WTC11 (cell line): ENCODE measurements around the gene DHRS7. TPM values are rescaled to one million over a fixed set of nuclear protein-coding genes. Genes with fewer than 3 reads are reported as not detected.

Experiments used
- ATAC-seq: fragments of 200-7000 bp; cut with Tn5 transposase; 2 replicates; pipeline ENCODE4 v1.10.0; 2021; ENCODE audit warnings: mild to moderate bottlenecking, moderate library complexity
- CTCF ChIA-PET: fragments of 300-600 bp; sonication (Branson Sonifier 250); formaldehyde crosslinking; loops from one replicate; lab custom pipeline; 2021; ENCODE audit warnings: antibody characterized with exemption; lab: Charles Lee
- POLR2A ChIA-PET: fragments of 350-600 bp; sonication (Branson Sonifier 250); formaldehyde crosslinking; loops from one replicate; lab custom pipeline; 2021; ENCODE audit warnings: antibody characterized with exemption; lab: Charles Lee
- DNase-seq: peaks from one replicate; pipeline ENCODE4 v3.0.0; 2021; ENCODE audit warnings: low spot score
- H3K27ac Mint-ChIP-seq: 2 replicates; pipeline ENCODE4 v1.8.0; 2021; ENCODE audit warnings: mixed read lengths
- H3K27me3 Mint-ChIP-seq: 2 replicates; pipeline ENCODE4 v1.8.0; 2021; ENCODE audit warnings: low read depth, mild to moderate bottlenecking, moderate library complexity, mixed read lengths
- H3K36me3 Mint-ChIP-seq: 2 replicates; pipeline ENCODE4 v1.8.0; 2021; ENCODE audit warnings: mixed read lengths
- H3K4me1 Mint-ChIP-seq: 2 replicates; pipeline ENCODE4 v1.8.0; 2022; ENCODE audit warnings: mixed read lengths
- H3K4me3 Mint-ChIP-seq: 2 replicates; pipeline ENCODE4 v1.8.0; 2021; ENCODE audit warnings: mild to moderate bottlenecking, moderate library complexity, mixed read lengths
- H3K9me3 Mint-ChIP-seq: 2 replicates; pipeline ENCODE4 v1.8.0; 2021; ENCODE audit warnings: mixed read lengths
- CREB1 ChIP-seq: sonication (generic); formaldehyde crosslinking; IDR thresholded peaks from 2 replicates; pipeline ENCODE4 v1.8.0; 2023; ENCODE audit warnings: mild to moderate bottlenecking, missing genetic modification reagents
- CTCF ChIP-seq: fragments of 200-600 bp; IDR thresholded peaks from 2 replicates; pipeline ENCODE4 v1.8.0; 2022; ENCODE audit warnings: antibody characterized with exemption
- E2F4 ChIP-seq: sonication (generic); formaldehyde crosslinking; IDR thresholded peaks from 2 replicates; pipeline ENCODE4 v1.8.1; 2022; ENCODE audit warnings: low read depth, mild to moderate bottlenecking, moderate library complexity, missing genetic modification reagents, borderline replicate concordance
- EMX1 ChIP-seq: fragments of 250-450 bp; sonication (Bioruptor Pico); IDR thresholded peaks from 2 replicates; pipeline ENCODE4 v1.8.0; 2021; ENCODE audit warnings: mild to moderate bottlenecking
- ESRRA ChIP-seq: sonication (generic); formaldehyde crosslinking; IDR thresholded peaks from 2 replicates; pipeline ENCODE4 v1.8.1; 2022; ENCODE audit warnings: mild to moderate bottlenecking, missing genetic modification reagents, borderline replicate concordance
- FOXK1 ChIP-seq: sonication (generic); formaldehyde crosslinking; IDR thresholded peaks from 2 replicates; pipeline ENCODE4 v1.8.0; 2022; ENCODE audit warnings: mild to moderate bottlenecking, moderate library complexity, missing genetic modification reagents
- GABPB1 ChIP-seq: sonication (generic); formaldehyde crosslinking; IDR thresholded peaks from 2 replicates; pipeline ENCODE4 v1.8.1; 2023; ENCODE audit warnings: mild to moderate bottlenecking, missing genetic modification reagents
- GTF2I ChIP-seq: fragments of 250-450 bp; sonication (Bioruptor Pico); conservative IDR thresholded peaks from 2 replicates; pipeline ENCODE4 v1.4.0; 2021; ENCODE audit warnings: mild to moderate bottlenecking
- NR3C1 ChIP-seq: sonication (generic); formaldehyde crosslinking; conservative IDR thresholded peaks from 2 replicates; pipeline ENCODE4 v1.8.1; 2023; ENCODE audit warnings: low read depth, mild to moderate bottlenecking, missing genetic modification reagents
- PRRX2 ChIP-seq: fragments of 250-450 bp; sonication (Bioruptor Pico); IDR thresholded peaks from 2 replicates; pipeline ENCODE4 v1.8.0; 2021; ENCODE audit warnings: mild to moderate bottlenecking
- TP53 ChIP-seq: sonication (generic); formaldehyde crosslinking; IDR thresholded peaks from 2 replicates; pipeline ENCODE4 v1.8.1; 2023; ENCODE audit warnings: mild to moderate bottlenecking, missing genetic modification reagents
- ZBTB21 ChIP-seq: sonication (generic); formaldehyde crosslinking; IDR thresholded peaks from 2 replicates; pipeline ENCODE4 v1.8.1; 2023; ENCODE audit warnings: mild to moderate bottlenecking, missing genetic modification reagents, borderline replicate concordance
- ZNF121 ChIP-seq: sonication (generic); formaldehyde crosslinking; IDR thresholded peaks from 2 replicates; pipeline ENCODE4 v1.8.0; 2023; ENCODE audit warnings: missing genetic modification reagents
- ZNF263 ChIP-seq: sonication (generic); formaldehyde crosslinking; IDR thresholded peaks from 2 replicates; pipeline ENCODE4 v1.8.1; 2022; ENCODE audit warnings: low read depth, mild to moderate bottlenecking, moderate library complexity, missing genetic modification reagents
- ZNF423 ChIP-seq: fragments of 250-450 bp; sonication (Bioruptor Pico); IDR thresholded peaks from 2 replicates; pipeline ENCODE4 v2.1.2; 2022; ENCODE audit warnings: mild to moderate bottlenecking, moderate library complexity
- total RNA-seq: library from RNA; stranded (reverse); gene quantifications from 3 replicates; pipeline ENCODE4 v1.2.3, GENCODE V29; 2021
- TF ChIP-seq, protein P1 (sequence below): fragments of 250-450 bp; sonication (Bioruptor Pico); IDR thresholded peaks from 2 replicates; pipeline ENCODE4 v1.8.0; 2021; ENCODE audit warnings: mild to moderate bottlenecking
- TF ChIP-seq, protein P2 (sequence below): sonication (generic); formaldehyde crosslinking; IDR thresholded peaks from 2 replicates; pipeline ENCODE4 v1.8.1; 2023; ENCODE audit warnings: mild to moderate bottlenecking, missing genetic modification reagents, moderate library complexity
- TF ChIP-seq, protein P3 (sequence below): fragments of 250-450 bp; sonication (Bioruptor Pico); IDR thresholded peaks from 2 replicates; pipeline ENCODE4 v1.9.0; 2021; ENCODE audit warnings: mild to moderate bottlenecking, borderline replicate concordance

Gene DHRS7
- total RNA-seq, 1 experiment from 2014 or later: 39.9 TPM

- no peaks in the 10 kb centered on the region for H3K36me3 Mint-ChIP-seq
- no peak overlapping the region for H3K27ac Mint-ChIP-seq
- H3K4me1 Mint-ChIP-seq: peaks cover 11% of the 10 kb centered on the region
- TF ChIP-seq GTF2I: no peak
- TF ChIP-seq CTCF: no peak
- TF ChIP-seq PRRX2 (CRISPR knock-in tag): no peak
- TF ChIP-seq, protein P1, sequence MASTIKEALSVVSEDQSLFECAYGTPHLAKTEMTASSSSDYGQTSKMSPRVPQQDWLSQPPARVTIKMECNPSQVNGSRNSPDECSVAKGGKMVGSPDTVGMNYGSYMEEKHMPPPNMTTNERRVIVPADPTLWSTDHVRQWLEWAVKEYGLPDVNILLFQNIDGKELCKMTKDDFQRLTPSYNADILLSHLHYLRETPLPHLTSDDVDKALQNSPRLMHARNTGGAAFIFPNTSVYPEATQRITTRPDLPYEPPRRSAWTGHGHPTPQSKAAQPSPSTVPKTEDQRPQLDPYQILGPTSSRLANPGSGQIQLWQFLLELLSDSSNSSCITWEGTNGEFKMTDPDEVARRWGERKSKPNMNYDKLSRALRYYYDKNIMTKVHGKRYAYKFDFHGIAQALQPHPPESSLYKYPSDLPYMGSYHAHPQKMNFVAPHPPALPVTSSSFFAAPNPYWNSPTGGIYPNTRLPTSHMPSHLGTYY: no peak
- TF ChIP-seq NR3C1 (CRISPR knock-in tag): no peak
- no peak for TF ChIP-seq ZNF263 (CRISPR knock-in tag)
- TF ChIP-seq ZBTB21 (CRISPR knock-in tag): no peak
- TF ChIP-seq CREB1 (CRISPR knock-in tag): no peak
- ChIA-PET CTCF (no interaction called here), POLR2A (interaction anchor here (0.6 kb wide), 1 partner anchor 10 kb away, joined by 3 read pairs; no protein-coding TSS in a partner anchor)
- DNase-seq (no peak), ATAC-seq (no peak)
- H3K27me3 Mint-ChIP-seq: no peaks in the 10 kb centered on the region
- H3K9me3 Mint-ChIP-seq: no peaks in the 10 kb centered on the region
- H3K4me3 Mint-ChIP-seq: no peak overlapping the region
Observed at GRCh38 chr14:60214415-60215126, 49.4 kb upstream of the DHRS7 start.

- Mint-ChIP-seq H3K4me3 (no peak overlapping the region), H3K4me1 (peaks cover 11% of the 10 kb centered on the region), H3K36me3 (no peaks in the 10 kb centered on the region), H3K27me3 (no peaks in the 10 kb centered on the region; the same call in 1 of the 2 replicates), H3K9me3 (no peaks in the 10 kb centered on the region), H3K27ac (no peak overlapping the region)
- POLR2A ChIA-PET: no interaction called here
- DNase-seq (no peak), ATAC-seq (no peak)
- CTCF ChIA-PET: no interaction called here
- TF ChIP-seq GABPB1 (CRISPR knock-in tag) (no peak), EMX1 (CRISPR knock-in tag) (no peak), ESRRA (no peak), TP53 (CRISPR knock-in tag) (no peak), ZNF423 (CRISPR knock-in tag) (no peak), CTCF (no peak), E2F4 (no peak), FOXK1 (CRISPR knock-in tag) (no peak), ZNF121 (CRISPR knock-in tag) (no peak)
- TF ChIP-seq, protein P2, sequence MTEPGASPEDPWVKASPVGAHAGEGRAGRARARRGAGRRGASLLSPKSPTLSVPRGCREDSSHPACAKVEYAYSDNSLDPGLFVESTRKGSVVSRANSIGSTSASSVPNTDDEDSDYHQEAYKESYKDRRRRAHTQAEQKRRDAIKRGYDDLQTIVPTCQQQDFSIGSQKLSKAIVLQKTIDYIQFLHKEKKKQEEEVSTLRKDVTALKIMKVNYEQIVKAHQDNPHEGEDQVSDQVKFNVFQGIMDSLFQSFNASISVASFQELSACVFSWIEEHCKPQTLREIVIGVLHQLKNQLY (CRISPR knock-in tag): no peak
- TF ChIP-seq, protein P3, sequence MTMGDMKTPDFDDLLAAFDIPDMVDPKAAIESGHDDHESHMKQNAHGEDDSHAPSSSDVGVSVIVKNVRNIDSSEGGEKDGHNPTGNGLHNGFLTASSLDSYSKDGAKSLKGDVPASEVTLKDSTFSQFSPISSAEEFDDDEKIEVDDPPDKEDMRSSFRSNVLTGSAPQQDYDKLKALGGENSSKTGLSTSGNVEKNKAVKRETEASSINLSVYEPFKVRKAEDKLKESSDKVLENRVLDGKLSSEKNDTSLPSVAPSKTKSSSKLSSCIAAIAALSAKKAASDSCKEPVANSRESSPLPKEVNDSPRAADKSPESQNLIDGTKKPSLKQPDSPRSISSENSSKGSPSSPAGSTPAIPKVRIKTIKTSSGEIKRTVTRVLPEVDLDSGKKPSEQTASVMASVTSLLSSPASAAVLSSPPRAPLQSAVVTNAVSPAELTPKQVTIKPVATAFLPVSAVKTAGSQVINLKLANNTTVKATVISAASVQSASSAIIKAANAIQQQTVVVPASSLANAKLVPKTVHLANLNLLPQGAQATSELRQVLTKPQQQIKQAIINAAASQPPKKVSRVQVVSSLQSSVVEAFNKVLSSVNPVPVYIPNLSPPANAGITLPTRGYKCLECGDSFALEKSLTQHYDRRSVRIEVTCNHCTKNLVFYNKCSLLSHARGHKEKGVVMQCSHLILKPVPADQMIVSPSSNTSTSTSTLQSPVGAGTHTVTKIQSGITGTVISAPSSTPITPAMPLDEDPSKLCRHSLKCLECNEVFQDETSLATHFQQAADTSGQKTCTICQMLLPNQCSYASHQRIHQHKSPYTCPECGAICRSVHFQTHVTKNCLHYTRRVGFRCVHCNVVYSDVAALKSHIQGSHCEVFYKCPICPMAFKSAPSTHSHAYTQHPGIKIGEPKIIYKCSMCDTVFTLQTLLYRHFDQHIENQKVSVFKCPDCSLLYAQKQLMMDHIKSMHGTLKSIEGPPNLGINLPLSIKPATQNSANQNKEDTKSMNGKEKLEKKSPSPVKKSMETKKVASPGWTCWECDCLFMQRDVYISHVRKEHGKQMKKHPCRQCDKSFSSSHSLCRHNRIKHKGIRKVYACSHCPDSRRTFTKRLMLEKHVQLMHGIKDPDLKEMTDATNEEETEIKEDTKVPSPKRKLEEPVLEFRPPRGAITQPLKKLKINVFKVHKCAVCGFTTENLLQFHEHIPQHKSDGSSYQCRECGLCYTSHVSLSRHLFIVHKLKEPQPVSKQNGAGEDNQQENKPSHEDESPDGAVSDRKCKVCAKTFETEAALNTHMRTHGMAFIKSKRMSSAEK (CRISPR knock-in tag): no peak
Observed at GRCh38 chr14:60214003-60214402, 48.8 kb upstream of the DHRS7 start.
